Stimulated activated CD4-positive, alpha-beta T cell treated with anti-CD3 and anti-CD28 coated beads, Interleukin-1b, Interleukin-23, amount 100 ng/mL, for 48 hours (primary cell): ENCODE data around the gene CLCA1.

Experiments
- DNase-seq: peaks from one replicate; pipeline ENCODE4 v3.0.0-alpha.2; 2020

The CLCA1 gene

GRCh38 chr1:86504895-86505563 lies 36.3 kb downstream of the CLCA1 start:
- DNase-seq = no peak

GRCh38 chr1:86505564-86505902 lies 36.8 kb downstream of the CLCA1 start:
- no peak for DNase-seq

- no peak for DNase-seq
Observed at GRCh38 chr1:86507935-86508582, 39.3 kb downstream of the CLCA1 start.

- DNase-seq = no peak
Observed at GRCh38 chr1:86508583-86508969, 39.8 kb downstream of the CLCA1 start.

GRCh38 chr1:86515597-86515996 lies 46.9 kb downstream of the CLCA1 start:
- no peak for DNase-seq

- DNase-seq = no peak
Observed at GRCh38 chr1:86516335-86516734, 47.6 kb downstream of the CLCA1 start.

GRCh38 chr1:86517336-86517735 lies 48.6 kb downstream of the CLCA1 start:
- DNase-seq = no peak

- no peak for DNase-seq
Observed at GRCh38 chr1:86520789-86521521, 52.2 kb downstream of the CLCA1 start.

GRCh38 chr1:86521522-86521891 lies 52.8 kb downstream of the CLCA1 start:
- no peak for DNase-seq

- DNase-seq = no peak
Observed at GRCh38 chr1:86522240-86522639, 53.5 kb downstream of the CLCA1 start.

GRCh38 chr1:86523670-86524354 lies 55.1 kb downstream of the CLCA1 start:
- DNase-seq = no peak

GRCh38 chr1:86527306-86527705 lies 58.6 kb downstream of the CLCA1 start:
- DNase-seq = no peak

GRCh38 chr1:86530211-86530845 lies 61.6 kb downstream of the CLCA1 start:
- no peak for DNase-seq

GRCh38 chr1:86537928-86538695 lies 69.4 kb downstream of the CLCA1 start:
- no peak for DNase-seq

- DNase-seq = no peak
Observed at GRCh38 chr1:86538775-86539174, 70.0 kb downstream of the CLCA1 start.

- DNase-seq = no peak
Observed at GRCh38 chr1:86541859-86542258, 73.1 kb downstream of the CLCA1 start.

- DNase-seq = no peak
Observed at GRCh38 chr1:86542631-86543030, 73.9 kb downstream of the CLCA1 start.

- no peak for DNase-seq
Observed at GRCh38 chr1:86546787-86547221, 78.1 kb downstream of the CLCA1 start, which contains the start of gene CLCA4. Gene CLCA4 (plus strand): TSS chr1:86547078. CDS start chr1:86547120, 42 bp downstream.

GRCh38 chr1:86548839-86549238 lies 80.1 kb downstream of the CLCA1 start:
- DNase-seq = no peak
